ENCODE data around the gene SPEG.

- TF ChIP-seq, protein P1, sequence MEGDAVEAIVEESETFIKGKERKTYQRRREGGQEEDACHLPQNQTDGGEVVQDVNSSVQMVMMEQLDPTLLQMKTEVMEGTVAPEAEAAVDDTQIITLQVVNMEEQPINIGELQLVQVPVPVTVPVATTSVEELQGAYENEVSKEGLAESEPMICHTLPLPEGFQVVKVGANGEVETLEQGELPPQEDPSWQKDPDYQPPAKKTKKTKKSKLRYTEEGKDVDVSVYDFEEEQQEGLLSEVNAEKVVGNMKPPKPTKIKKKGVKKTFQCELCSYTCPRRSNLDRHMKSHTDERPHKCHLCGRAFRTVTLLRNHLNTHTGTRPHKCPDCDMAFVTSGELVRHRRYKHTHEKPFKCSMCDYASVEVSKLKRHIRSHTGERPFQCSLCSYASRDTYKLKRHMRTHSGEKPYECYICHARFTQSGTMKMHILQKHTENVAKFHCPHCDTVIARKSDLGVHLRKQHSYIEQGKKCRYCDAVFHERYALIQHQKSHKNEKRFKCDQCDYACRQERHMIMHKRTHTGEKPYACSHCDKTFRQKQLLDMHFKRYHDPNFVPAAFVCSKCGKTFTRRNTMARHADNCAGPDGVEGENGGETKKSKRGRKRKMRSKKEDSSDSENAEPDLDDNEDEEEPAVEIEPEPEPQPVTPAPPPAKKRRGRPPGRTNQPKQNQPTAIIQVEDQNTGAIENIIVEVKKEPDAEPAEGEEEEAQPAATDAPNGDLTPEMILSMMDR (IDR thresholded peaks at IDR 0.05; ENCODE audit: insufficient read depth, low read length): no peak
- TF ChIP-seq REST (IDR thresholded peaks at IDR 0.05; ENCODE audit: insufficient replicate concordance, low read depth) (no peak), SPI1 (IDR thresholded peaks at IDR 0.05; ENCODE audit: borderline replicate concordance, low read depth) (no peak), POLR2AphosphoS5 (IDR thresholded peaks at IDR 0.05; ENCODE audit: low read depth) (no peak)
Measured at GRCh38 chr2:219537657-219538488, 103.2 kb downstream of the SPEG start.
